Ecto neural progenitor cell (in vitro differentiated cells): ENCODE measurements around the gene STPG3.
A peak's percentile ranks its signal among the peaks of the same experiment; 100 is the strongest.
"Not testable (repeated sequence)": the region's sequence is repeated elsewhere in the genome, so short reads cannot be mapped to it uniquely, and the experiment has no call there.

Source experiments
- DNase-seq: peaks from one replicate; pipeline ENCODE4 v3.0.0-alpha.2; 2018; ENCODE audit warnings: low spot score

The STPG3 gene

DNA sequence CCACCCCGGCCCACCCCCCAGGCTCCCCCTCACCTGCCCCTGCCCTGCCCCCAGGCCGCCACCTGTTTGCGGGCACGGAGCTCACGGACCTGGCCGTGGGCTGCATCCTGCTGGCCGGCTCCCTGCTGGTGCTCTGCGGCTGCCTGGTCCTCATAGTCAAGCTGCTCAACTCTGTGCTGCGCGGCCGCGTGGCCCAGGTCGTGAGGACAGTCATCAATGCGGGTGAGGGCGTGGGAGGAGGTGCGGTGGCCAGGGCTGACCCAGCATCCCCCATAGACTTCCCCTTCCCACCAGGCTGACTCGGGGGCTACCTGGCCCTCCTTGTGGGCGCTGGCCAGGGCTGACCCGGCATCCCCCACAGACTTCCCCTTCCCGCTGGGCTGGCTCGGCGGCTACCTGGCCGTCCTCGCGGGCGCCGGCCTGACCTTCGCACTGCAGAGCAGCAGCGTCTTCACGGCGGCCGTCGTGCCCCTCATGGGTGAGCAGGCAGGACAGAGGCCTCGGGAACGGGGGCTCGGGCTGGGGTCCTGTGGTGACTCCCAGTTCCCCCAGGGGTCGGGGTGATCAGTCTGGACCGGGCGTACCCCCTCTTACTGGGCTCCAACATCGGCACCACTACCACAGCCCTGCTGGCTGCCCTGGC, 16.9 kb upstream of the STPG3 start:
- no peak for DNase-seq

DNA sequence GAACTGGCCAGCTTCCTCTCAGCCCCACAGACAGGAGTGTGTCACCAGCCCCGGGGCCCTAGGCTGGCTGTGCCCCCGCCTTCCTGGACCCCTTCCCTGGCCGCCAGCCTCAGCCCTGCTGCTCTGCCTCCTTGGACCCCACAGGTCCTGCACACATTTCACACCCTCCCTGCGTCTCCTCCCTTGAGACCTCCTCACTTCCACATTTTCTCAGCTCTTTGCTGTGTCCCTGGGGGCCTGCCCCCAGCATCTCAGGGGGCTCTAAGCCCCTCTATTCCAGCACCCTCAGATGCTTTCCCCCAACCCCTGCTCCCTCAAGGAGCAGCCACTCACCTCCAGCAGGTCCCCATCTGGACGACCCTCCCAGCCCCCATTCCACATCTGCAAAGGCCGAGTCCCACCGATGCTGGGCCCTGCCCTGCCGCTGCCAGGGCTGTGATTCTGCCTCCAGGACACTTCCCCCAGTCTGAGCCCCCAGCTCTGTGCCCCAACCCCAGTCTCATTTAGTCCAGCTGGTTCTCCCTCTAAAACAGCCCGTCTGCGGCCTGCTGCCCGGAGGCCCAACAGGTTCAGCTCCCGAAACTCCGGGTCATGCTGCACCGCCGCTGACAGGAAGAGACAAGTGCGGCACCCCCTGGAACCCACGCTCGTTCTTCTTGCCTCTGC, 16.2 kb upstream of the STPG3 start:
- no peak for DNase-seq

DNA sequence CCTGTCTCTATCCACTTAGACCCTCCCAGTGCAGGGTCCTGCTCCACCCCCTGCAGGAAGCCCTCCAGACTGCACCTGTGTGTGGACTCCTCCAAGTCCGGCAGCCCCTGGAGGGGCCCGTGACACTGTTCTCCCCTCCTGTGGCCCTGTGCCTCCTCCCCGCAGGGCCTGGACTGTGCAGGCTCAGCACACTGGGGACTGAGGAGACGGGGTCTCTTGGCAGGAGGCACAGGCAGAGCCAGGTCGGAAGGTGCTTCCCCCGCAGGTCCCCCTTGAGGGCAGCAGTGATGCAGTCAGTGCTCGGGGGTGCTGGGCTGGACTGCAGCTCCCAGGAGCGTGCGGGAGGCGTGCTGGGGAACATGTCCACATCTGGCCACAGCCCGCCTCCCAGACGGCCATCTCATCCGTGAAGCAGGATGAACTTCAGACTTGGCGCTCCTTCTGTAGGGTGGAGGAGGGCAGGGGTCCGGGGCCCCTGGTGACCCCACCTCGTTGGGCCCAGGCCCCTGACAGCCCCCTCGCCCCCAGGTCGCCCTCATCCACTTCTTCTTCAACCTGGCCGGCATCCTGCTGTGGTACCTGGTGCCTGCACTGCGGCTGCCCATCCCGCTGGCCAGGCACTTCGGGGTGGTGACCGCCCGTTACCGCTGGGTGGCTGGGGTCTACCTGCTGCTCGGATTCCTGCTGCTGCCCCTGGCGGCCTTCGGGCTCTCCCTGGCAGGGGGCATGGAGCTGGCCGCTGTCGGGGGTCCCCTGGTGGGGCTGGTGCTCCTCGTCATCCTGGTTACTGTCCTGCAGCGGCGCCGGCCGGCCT, 15.5 kb upstream of the STPG3 start:
- DNase-seq: no peak

DNA sequence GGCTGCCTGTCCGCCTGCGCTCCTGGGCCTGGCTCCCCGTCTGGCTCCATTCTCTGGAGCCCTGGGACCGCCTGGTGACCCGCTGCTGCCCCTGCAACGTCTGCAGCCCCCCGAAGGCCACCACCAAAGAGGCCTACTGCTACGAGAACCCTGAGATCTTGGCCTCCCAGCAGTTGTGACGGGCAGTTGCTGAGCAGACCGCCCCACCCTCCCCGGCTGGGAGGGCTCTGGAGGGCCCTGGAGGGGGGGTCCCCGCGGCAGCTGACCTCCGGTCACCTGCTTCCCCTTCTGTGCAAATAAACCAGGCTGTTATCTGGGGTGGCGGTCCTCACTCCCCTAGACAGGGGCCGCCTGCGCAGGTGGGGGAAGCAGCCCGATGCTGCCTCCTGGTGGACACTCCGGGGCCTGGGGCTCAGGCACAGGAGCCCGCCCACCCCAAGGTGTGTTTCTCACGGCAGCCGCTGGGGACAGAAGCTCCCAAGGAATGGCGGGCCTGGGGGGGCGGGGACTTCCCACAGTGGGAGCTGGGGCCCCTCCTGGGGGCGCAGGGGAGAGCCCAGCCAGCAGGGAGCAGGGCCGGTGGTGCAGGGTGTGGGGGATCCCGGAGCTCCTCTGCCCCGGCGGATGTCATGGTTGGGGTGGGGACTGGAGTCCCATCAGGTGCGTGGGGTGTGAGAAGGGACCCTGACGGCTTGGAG, 14.7 kb upstream of the STPG3 start:
- peak; percentile 93 for DNase-seq

DNA sequence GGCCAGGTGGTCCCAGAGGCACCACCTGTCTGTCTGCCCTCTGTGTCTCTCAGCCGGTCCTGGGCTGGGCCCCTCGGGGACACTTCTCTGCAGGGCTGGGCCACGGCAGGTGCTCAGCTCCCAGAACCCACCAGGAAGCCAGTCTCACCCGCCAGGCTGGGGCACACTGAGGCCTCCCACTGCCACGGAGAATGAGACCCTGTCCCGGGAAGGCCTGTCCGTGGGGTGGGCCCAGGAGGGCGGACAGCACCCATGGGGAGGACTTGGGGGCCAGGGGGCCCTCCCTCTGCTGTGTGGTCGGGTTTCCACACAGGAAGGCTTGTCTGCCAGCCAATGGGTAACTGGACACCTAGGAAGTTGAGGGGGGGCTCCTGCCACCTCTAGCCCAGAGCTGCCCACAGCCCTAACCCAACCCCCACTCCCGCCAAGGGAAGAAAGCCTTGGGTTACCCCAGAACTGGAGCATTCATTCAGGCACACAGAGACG, 14.1 kb upstream of the STPG3 start:
- DNase-seq: no peak

DNA sequence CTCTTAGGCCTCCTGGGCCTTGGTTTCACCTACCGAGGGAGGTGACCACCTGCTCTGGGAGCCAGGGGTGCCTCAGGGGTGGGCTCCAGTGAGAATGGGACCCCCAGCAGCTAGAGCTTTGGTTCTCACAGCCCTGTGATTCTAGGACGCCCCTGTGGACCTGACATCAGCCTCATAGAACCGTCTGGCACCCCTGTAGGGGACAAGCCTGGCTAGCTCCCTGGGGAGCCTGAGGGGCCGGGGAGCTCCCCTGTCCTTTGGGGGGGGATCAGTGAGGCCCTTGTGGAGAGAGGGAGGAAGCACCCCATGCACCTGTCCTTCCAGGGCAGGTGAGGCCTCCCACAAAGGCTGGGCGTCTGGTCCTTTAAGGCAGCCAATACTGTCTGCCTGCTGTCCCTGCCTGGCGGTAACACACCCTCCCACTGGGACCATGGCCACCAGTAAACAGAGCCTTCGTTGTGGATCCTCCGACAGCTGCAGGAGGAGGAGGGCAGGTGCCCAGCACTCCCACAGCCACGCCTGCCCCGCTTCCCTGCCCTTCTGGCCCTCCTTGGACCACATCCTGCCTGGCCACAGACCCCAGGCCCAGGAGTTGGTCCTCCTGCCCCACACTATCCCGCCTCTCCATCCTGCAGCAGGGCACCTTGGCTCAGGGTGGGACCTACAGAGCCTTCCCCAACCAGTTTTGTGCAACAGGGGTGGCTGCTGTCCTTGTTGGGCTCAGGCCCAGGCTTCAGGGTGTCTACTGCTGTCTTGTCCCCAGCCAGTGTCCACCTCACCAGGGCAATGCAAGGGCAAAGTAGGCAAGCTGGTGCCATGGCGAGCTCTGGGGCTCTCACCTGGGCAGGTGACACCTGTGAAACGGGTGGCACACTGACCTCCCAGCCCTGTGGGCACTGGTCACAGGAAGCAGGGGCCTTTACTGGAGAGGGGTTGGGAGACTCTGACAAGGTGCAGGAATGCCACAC, 13.0 kb upstream of the STPG3 start:
- no peak for DNase-seq

DNA sequence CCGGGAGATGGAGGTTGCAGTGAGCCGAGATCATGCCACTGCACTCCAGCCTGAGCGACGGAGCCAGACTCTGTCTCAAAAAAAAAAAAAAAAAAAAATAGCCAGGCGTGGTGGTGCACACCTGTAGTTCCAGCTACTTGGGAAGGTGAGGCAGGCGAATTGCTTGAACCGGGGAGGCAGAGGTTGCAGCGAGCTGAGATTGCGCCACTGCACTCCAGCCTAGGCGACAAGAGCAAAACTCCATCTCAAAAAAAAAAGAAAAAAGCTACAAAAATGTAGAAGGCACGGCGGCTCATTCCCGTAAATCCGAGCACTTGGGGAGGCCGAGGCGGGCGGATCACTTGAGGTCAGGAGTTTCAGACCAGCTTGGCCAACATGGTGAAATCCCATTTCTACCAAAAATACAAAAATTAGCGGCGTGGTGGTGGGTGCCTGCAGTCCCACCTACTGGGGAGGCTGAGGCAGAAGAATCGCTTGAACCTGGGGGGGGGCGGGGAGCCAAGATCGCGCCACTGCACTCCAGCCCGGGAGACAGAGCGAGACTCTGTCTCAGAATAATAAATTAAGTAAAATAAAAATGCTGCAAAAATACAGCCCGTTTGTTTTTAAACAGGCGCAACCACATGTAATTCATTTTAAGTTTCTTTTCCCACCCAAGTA, 11.4 kb upstream of the STPG3 start:
- DNase-seq: not testable (repeated sequence)

DNA sequence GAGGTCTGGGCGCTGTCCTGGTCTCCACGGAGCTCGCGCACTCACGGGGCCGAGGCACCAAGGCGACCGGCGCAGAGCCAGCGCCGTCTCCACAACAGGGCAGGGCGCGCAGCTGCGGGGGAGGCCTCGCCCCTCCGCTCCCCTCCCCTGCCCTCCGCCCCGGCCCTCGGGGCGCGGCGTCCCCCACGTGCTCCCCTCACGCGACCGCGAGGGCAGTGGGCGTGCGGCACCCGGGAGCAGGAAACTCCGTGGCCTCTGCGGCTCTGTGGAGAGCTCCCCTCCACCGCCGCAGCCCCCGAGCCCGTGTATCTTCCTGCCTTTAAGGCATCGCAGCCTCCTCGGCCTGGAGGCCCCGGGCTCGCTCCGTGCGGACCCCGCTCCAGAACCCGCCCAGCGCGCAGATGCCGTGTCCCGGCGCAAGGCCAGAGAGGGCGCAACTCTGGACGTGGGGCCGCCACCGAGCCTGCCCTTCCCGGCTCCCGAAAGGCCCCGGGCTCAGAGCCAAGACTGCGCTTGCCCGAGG, 10.7 kb upstream of the STPG3 start:
- DNase-seq: no peak

DNA sequence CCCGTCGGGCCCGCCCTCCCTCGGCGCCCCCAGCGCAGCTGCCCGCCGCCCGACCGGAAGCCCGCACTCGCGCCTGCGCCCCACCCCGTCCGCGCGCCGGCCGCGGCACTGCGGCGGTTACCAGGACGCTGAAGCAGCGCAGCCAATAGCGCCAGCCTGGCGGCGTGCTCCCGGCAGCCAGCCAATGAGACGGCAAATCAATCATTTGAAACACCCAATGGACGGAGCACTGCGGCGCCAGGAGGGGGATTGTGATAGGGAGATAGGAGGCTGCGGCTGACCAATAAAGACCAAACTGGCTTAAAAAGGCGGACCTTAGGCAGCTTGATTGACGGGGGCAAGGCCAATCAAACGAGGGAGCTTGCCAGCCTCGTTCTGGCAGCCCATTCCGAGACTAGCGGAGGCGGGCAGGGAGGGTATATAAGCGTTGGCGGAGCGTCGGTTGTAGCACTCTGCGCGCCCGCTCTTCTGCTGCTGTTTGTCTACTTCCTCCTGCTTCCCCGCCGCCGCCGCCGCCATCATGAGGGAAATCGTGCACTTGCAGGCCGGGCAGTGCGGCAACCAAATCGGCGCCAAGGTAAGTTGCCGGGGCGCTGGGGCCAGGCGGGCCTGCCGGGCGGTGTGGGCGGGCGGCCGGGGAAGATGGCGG, 10.1 kb upstream of the STPG3 start, which contains the start of gene TUBB4B:
Gene TUBB4B, plus strand, starts transcription at position 447 of the 649 bp plus-strand sequence. Its CDS starts 74 bp downstream, at position 521.
- peak; percentile 98 for DNase-seq

DNA sequence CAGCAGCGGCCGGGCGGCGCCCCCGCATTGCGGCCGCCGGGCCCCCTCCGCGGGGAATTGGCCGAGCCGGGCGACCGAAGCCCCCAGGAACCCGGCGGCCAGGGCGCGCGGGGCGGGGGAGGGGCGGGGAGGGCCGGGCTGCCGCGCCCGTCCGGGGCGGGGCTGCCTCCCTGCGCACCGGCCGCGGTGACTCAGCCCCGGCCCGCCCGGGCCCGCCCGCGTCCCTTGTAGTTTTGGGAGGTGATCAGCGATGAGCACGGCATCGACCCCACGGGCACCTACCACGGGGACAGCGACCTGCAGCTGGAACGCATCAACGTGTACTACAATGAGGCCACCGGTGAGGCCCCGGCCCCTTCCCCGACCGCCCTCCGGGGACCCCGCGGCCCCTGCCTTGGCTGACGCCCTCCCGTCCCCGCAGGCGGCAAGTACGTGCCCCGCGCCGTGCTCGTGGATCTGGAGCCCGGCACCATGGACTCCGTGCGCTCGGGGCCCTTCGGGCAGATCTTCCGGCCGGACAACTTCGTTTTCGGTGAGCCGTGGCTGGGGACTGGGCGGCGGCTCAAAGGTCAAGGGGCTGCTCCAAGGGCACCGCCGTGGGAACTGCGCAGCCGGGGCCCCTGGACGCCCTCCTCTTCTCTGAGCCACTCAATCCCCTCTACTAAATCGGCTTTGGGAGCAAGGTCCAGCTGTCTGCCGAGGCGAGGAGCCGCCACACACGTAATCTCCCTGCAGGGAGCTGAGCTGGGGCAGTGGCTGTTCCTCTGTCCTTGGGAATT, 9.4 kb upstream of the STPG3 start:
- DNase-seq: no peak

DNA sequence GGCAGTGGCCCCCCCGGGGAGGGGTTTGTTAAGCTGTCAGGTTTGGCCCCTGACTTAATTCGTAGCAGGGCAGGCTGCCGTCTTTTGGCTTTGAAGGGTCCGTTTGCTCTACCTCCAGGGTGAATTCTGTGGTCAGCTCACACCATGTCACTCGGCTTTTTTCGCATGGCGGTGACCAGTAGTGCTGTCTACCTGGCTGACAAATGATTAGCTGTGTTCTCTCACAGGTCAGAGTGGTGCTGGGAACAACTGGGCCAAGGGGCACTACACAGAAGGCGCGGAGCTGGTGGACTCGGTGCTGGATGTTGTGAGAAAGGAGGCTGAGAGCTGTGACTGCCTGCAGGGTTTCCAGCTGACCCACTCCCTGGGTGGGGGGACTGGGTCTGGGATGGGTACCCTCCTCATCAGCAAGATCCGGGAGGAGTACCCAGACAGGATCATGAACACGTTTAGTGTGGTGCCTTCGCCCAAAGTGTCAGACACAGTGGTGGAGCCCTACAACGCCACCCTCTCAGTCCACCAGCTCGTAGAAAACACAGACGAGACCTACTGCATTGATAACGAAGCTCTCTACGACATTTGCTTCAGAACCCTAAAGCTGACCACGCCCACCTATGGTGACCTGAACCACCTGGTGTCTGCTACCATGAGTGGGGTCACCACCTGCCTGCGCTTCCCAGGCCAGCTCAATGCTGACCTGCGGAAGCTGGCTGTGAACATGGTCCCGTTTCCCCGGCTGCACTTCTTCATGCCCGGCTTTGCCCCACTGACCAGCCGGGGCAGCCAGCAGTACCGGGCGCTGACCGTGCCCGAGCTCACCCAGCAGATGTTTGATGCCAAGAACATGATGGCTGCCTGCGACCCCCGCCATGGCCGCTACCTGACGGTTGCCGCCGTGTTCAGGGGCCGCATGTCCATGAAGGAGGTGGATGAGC, 8.6 kb upstream of the STPG3 start:
- no peak for DNase-seq

DNA sequence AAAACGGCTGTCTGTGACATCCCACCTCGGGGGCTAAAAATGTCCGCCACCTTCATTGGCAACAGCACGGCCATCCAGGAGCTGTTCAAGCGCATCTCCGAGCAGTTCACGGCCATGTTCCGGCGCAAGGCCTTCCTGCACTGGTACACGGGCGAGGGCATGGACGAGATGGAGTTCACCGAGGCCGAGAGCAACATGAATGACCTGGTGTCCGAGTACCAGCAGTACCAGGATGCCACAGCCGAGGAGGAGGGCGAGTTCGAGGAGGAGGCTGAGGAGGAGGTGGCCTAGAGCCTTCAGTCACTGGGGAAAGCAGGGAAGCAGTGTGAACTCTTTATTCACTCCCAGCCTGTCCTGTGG, 7.8 kb upstream of the STPG3 start:
- not testable (repeated sequence) for DNase-seq

DNA sequence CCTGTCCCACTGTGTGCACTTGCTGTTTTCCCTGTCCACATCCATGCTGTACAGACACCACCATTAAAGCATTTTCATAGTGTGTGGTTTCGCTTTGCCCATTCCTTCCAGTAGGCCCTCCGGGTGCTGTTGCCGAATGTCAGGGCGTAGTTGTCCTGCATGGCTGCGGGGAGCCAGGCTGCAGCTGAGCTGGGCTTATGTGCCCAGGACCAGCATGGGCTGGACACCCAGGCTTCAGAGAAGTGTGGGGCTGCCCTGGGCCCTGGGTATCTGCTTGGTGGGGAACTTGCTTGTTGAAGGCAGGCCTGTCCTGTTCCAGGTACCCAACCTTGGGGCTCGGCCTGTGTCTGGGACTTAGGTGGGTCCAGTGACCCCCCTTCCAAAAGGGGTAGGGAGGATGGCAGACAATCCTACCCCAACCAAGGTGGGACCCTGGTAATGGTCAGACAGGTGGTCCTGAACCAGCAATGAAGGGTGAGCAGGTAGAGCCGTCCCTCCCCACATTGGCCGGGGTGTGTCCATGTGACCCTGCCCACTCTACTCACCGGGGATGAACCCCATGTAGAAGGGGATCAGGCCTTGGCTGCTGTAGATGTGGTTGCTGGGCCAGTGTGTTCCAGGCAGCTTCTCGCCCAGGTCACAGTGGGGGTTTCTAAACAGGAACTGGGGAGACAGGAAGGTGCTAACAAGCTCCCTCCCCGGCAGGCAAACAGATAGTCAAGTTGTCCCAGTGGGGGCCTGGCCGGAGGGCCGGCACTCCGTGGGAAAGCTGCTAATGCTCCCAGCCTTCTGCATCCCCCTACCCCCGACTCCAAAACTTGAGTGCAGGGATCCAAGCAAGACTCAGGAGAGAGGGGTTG, 7.2 kb upstream of the STPG3 start:
- DNase-seq: no peak

DNA sequence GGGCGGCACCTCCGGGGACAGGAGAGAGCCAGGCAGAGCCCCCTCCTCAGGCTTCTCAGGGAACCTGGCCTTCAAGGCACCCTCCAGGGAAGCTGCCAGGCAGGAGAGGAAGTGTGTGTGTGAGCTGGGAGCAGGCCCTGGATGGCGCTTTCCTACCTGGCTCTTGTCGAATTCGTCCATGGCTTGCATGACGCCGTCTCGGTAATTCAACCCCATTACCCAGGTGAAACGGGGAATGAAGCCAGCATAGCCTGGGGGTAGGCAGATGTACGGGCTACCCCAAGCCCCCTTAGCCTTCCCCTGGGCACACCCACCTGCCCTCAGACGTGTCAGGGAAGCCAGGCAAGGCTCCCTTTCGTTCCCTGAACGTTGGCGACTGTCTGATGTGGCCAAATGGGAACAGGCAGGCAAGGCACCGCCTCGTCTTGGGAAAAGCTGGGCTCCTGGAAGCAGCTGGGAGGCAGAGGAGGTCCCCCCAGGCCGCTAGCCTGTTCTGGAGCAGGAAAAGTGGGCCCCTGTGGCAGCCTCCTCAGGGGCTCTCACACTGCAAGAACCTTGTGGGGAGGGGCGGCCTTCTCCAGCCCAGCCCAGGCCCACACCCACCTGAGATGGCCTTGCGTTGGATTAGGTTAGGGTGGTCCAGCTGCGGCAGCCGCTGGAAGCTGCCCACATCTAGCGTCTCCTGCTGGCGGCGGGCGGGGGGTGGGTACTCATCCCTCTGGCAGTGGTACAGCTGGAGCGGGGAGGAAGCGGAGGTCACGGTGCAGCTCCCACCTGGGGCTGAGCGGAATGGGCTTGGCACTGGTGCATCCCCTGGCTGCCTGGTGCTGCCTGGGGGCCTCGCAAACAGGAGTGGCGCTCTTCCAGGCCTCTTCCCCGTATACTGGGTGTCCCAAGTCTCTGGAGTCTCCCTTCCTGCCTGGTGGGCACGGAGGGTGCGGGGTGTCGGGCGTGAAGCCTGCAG, 6.3 kb upstream of the STPG3 start:
- DNase-seq: no peak
